H1 (cell line): Measurements from ENCODE around the gene SUDS3.

ENCODE experiments used
- CTCF ChIP-seq, 3 experiments: IDR thresholded peaks; 1 replicate in 2 of 3; 2 replicates in 1 of 3; pipeline versions ENCODE4 v1.5.1 to v1.6.1; 2011; ENCODE audit warnings: low read length in 3 of 3, mild to moderate bottlenecking in 3 of 3, inconsistent platforms in 2 of 3, low read depth in 1 of 3, moderate library complexity in 1 of 3; ENCODE audit not compliant: insufficient read depth in 1 of 3; ENCODE audit errors: control extremely low read depth in 1 of 3
- SP1 ChIP-seq: IDR thresholded peaks from 2 replicates; pipeline ENCODE4 v1.6.1; 2011; ENCODE audit warnings: low read depth, low read length
- TAF1 ChIP-seq: IDR thresholded peaks from 2 replicates; pipeline ENCODE4 v1.6.1; 2011; ENCODE audit warnings: mild to moderate bottlenecking, low read depth, low read length

- TF ChIP-seq CTCF (IDR thresholded peaks at IDR 0.05; ENCODE audit: control extremely low read depth in 1 of 3, insufficient read depth in 1 of 3, low read depth in 1 of 3, low read length in 3 of 3) (no peak), SP1 (no peak), TAF1 (no peak)
These were observed 39.0 kb upstream of the SUDS3 start for GRCh38 chr12:118337194-118337838.
